Tibial nerve (tissue), 4 donors: ENCODE measurements around the gene DOK6. TPM values are rescaled to one million over a fixed set of nuclear protein-coding genes. Genes with fewer than 3 reads are reported as not detected.

ENCODE experiments used
- DNase-seq, 2 donors: peaks; one replicate each; pipeline ENCODE4 v3.0.0-alpha.2; 2019; ENCODE audit warnings: low spot score in 2 of 2
- H3K27ac ChIP-seq, 4 donors: fragments of 200-600 bp; sonication (generic) in 3 of 4; one replicate each; pipeline ENCODE4 v1.5.1; 2017 to 2019; ENCODE audit warnings: mild to moderate bottlenecking in 1 of 4
- H3K27me3 ChIP-seq, 2 donors: fragments of 200-600 bp; sonication (generic) in 1 of 2; one replicate each; pipeline versions ENCODE4 v1.5.1 to v1.6.0; 2017 to 2019
- H3K36me3 ChIP-seq, 3 donors: fragments of 200-600 bp; sonication (generic); one replicate each; pipeline ENCODE4 v1.5.1; 2018 to 2019
- H3K4me1 ChIP-seq, 4 donors: fragments of 200-600 bp; sonication (generic) in 3 of 4; one replicate each; pipeline ENCODE4 v1.5.1; 2017 to 2019
- H3K4me3 ChIP-seq, 4 donors: fragments of 200-600 bp; sonication (generic) in 3 of 4; one replicate each; pipeline ENCODE4 v1.5.1; 2017 to 2019; ENCODE audit warnings: mild to moderate bottlenecking in 1 of 4, moderate library complexity in 1 of 4
- H3K9me3 ChIP-seq, 4 donors: fragments of 200-600 bp; sonication (generic) in 3 of 4; one replicate each; pipeline ENCODE4 v1.5.1; 2017 to 2019
- EP300 ChIP-seq, 2 donors: sonication (generic); formaldehyde crosslinking; IDR thresholded peaks; one replicate each; pipeline ENCODE4 v1.6.1; 2017; ENCODE audit warnings: antibody characterized with exemption in 2 of 2, mild to moderate bottlenecking in 1 of 2
- POLR2A ChIP-seq, 2 donors: fragments of 450-650 bp; IDR thresholded peaks; one replicate each; pipeline ENCODE4 v1.6.1; 2017; ENCODE audit warnings: antibody characterized with exemption in 2 of 2, mild to moderate bottlenecking in 2 of 2, moderate library complexity in 2 of 2
- WGBS, 2 donors: methylation state at CpG; one replicate each; pipeline ENCODE4 v1.1.5; 2018; 5-methylcytosine and 5-hydroxymethylcytosine counted together
- total RNA-seq, 4 donors: library from RNA; depleted of rRNA; stranded (reverse); fragments of >200 nt; gene quantifications; one replicate each; pipeline ENCODE4 v1.1.0, GENCODE V29; 2016
- TF ChIP-seq, protein P1 (sequence below), 5 experiments: fragments of 200-600 bp in 3 of 5; fragments of 450-650 bp in 2 of 5; sonication (generic) in 3 of 5; IDR thresholded peaks; one replicate each; pipeline ENCODE4 v1.5.1; 2016 to 2019; ENCODE audit warnings: antibody characterized with exemption in 5 of 5, mild to moderate bottlenecking in 3 of 5, moderate library complexity in 2 of 5

Gene DOK6
- total RNA-seq, 4 donors from 2014 or later: 4.0 to 28.6 (median 6.1) TPM

- TF ChIP-seq POLR2A (IDR thresholded peaks at IDR 0.05) (no peak), EP300 (IDR thresholded peaks at IDR 0.05) (no peak)
- TF ChIP-seq, protein P1, sequence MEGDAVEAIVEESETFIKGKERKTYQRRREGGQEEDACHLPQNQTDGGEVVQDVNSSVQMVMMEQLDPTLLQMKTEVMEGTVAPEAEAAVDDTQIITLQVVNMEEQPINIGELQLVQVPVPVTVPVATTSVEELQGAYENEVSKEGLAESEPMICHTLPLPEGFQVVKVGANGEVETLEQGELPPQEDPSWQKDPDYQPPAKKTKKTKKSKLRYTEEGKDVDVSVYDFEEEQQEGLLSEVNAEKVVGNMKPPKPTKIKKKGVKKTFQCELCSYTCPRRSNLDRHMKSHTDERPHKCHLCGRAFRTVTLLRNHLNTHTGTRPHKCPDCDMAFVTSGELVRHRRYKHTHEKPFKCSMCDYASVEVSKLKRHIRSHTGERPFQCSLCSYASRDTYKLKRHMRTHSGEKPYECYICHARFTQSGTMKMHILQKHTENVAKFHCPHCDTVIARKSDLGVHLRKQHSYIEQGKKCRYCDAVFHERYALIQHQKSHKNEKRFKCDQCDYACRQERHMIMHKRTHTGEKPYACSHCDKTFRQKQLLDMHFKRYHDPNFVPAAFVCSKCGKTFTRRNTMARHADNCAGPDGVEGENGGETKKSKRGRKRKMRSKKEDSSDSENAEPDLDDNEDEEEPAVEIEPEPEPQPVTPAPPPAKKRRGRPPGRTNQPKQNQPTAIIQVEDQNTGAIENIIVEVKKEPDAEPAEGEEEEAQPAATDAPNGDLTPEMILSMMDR (IDR thresholded peaks at IDR 0.05): no peak
- Histone ChIP-seq H3K4me3 (no peak overlapping the region), H3K36me3 (peaks cover 0 to 17% (median 0%) of the 10 kb centered on the region in 3 donors), H3K27ac (no peak overlapping the region), H3K27me3 (no peaks in the 10 kb centered on the region), H3K4me1 (no peaks in the 10 kb centered on the region), H3K9me3 (peaks cover 0 to 8% (median 0%) of the 10 kb centered on the region in 4 donors)
- DNase-seq: no peak
- WGBS, 2 donors: 93 to 96% methylated on average over 2 of the region's 2 CpGs
Observed at GRCh38 chr18:69564602-69565001, 163.9 kb downstream of the DOK6 start.

DNA sequence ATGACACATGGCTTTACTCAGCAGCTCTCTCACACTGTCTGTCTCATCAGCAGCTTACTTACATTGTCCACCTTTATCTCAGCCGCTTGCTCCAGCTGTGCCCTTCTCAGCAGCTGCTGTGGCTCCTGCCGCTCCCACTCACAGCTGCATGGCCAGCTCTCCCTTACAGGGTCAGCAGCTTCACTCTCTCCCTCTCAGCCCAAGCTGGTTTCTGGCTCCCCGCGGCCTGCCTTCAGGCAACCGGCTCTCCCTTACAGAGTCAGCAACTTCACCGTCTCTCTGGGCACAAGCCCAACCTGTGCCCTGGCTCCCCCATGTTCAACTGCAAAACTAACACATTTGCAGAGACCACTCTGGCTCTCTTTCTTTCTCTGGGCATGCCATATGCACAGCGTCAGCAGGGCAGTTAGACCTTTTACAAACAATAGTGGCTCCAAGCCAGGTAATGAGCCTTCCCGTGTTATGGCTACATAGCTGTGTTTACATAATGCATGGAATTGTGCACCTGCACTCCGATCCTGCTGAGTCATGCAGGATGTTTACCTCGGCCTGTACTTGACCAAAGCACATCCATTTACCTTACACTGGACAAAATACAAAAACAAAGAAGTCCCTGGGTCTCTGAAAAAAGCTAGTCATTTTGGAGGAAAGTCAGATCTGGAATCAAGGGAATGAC, 167.3 kb downstream of the DOK6 start:
- 80 to 82% methylated on average over 10 of the region's 10 CpGs for WGBS, 2 donors
- TF ChIP-seq POLR2A (IDR thresholded peaks at IDR 0.05) (no peak), EP300 (IDR thresholded peaks at IDR 0.05) (no peak)
- TF ChIP-seq, protein P1 (IDR thresholded peaks at IDR 0.05): no peak

GRCh38 chr18:69569133-69569532, 168.4 kb downstream of the DOK6 start:
- Histone ChIP-seq H3K4me3 (no peak overlapping the region), H3K36me3 (peaks cover 0 to 17% (median 0%) of the 10 kb centered on the region in 3 donors), H3K9me3 (peaks cover 0 to 8% (median 0%) of the 10 kb centered on the region in 4 donors), H3K4me1 (no peaks in the 10 kb centered on the region), H3K27me3 (no peaks in the 10 kb centered on the region), H3K27ac (no peak overlapping the region)
- no peak for TF ChIP-seq POLR2A (IDR thresholded peaks at IDR 0.05)
- TF ChIP-seq, protein P1 (IDR thresholded peaks at IDR 0.05): no peak
- no peak for DNase-seq
- 97% methylated on average over 2 of the region's 2 CpGs for WGBS, 2 donors

More for the DNA sequence above, 167.3 kb downstream of the DOK6 start:
- no peak overlapping the region for H3K4me3 ChIP-seq
- no peaks in the 10 kb centered on the region for H3K4me1 ChIP-seq
- no peaks in the 10 kb centered on the region for H3K27me3 ChIP-seq
- DNase-seq: no peak
- H3K36me3 ChIP-seq: peaks cover 0 to 17% (median 0%) of the 10 kb centered on the region in 3 donors
- peaks cover 0 to 8% (median 0%) of the 10 kb centered on the region in 4 donors for H3K9me3 ChIP-seq
- no peak overlapping the region for H3K27ac ChIP-seq

- no peaks in the 10 kb centered on the region for H3K4me1 ChIP-seq
- WGBS, 2 donors: 86% methylated on average over 2 of the region's 2 CpGs
- no peak overlapping the region for H3K27ac ChIP-seq
- H3K27me3 ChIP-seq: no peaks in the 10 kb centered on the region
- no peaks in the 10 kb centered on the region for H3K36me3 ChIP-seq
- H3K4me3 ChIP-seq: no peak overlapping the region
- TF ChIP-seq EP300 (IDR thresholded peaks at IDR 0.05): no peak
- DNase-seq: no peak
- no peaks in the 10 kb centered on the region for H3K9me3 ChIP-seq
Observed at GRCh38 chr18:69574401-69574800, 173.7 kb downstream of the DOK6 start.

DNA sequence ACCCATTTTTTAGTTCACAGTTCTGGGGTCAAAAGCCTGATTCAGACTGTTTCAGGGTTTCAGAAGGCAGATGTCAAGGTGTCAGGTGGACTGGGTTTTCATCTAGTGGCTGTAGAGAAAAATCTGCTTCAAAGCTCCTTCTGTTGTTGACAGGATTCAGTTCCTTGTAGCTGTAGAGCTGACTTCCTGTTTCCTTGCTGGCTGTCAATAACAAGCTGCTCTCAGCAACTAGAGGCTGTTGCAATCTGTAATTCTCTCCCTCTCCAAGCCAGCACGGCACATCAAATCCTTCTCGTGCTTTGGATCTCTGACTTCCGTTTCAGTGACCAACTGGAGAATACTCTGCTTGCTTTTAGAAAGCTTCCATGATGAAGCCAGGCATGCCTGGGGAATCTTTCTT, 179.4 kb downstream of the DOK6 start:
- peak overlapping the region in 2 of 4 donors; percentile 23 to 83 for H3K27ac ChIP-seq
- H3K27me3 ChIP-seq: no peaks in the 10 kb centered on the region
- H3K36me3 ChIP-seq: no peaks in the 10 kb centered on the region
- no peaks in the 10 kb centered on the region for H3K4me1 ChIP-seq
- no peaks in the 10 kb centered on the region for H3K9me3 ChIP-seq
- DNase-seq: no peak
- H3K4me3 ChIP-seq: no peak overlapping the region
- WGBS, 2 donors: 38 to 42% methylated on average over 3 of the region's 3 CpGs
- TF ChIP-seq POLR2A (IDR thresholded peaks at IDR 0.05) (no peak), EP300 (IDR thresholded peaks at IDR 0.05) (peak in 1 of 2 donors; percentile 40)
- TF ChIP-seq, protein P1 (IDR thresholded peaks at IDR 0.05): no peak
